ENCODE measurements around the gene ROS1.
"Not testable (repeated sequence)": the region's sequence is repeated elsewhere in the genome, so short reads cannot be mapped to it uniquely, and the experiment has no call there.

ROS1 gene

GRCh38 chr6:117266257-117267053 is 159.3 kb downstream of the ROS1 start:
- no peak for DNase-seq (ENCODE audit: low spot score)

GRCh38 chr6:117265410-117266256 is 160.1 kb downstream of the ROS1 start, which contains the start of gene VGLL2:
Gene VGLL2 (plus strand): TSS chr6:117265558. CDS start chr6:117265764, 206 bp downstream.
- DNase-seq (ENCODE audit: low spot score), result no peak

GRCh38 chr6:117264692-117265409 is 160.9 kb downstream of the ROS1 start:
- DNase-seq (ENCODE audit: low spot score), result no peak

GRCh38 chr6:117264369-117264691 is 161.4 kb downstream of the ROS1 start:
- DNase-seq (ENCODE audit: low spot score), result no peak

GRCh38 chr6:117263353-117263927 is 162.3 kb downstream of the ROS1 start:
- no peak for DNase-seq (ENCODE audit: low spot score)

GRCh38 chr6:117262799-117263198 is 162.9 kb downstream of the ROS1 start:
- no peak for DNase-seq (ENCODE audit: low spot score)

- no peak for DNase-seq (ENCODE audit: low spot score)
Observed at GRCh38 chr6:117253785-117254184, 172.0 kb downstream of the ROS1 start.

- not testable (repeated sequence) for DNase-seq (ENCODE audit: low spot score)
Observed at GRCh38 chr6:117244979-117245378, 180.8 kb downstream of the ROS1 start.

GRCh38 chr6:117244571-117244970 is 181.2 kb downstream of the ROS1 start:
- not testable (repeated sequence) for DNase-seq (ENCODE audit: low spot score)
